GM11168 (cell line): ENCODE data around the gene SND1.

Experiments used
- in situ Hi-C: fragments of 300-500 bp; cut with MboI; formaldehyde crosslinking; loops from one replicate; pipeline ENCODE4 v1.12.0; 2022; ENCODE audit warnings: low sequenced_read_pairs; ENCODE audit not compliant: unreplicated experiment

The SND1 gene

DNA sequence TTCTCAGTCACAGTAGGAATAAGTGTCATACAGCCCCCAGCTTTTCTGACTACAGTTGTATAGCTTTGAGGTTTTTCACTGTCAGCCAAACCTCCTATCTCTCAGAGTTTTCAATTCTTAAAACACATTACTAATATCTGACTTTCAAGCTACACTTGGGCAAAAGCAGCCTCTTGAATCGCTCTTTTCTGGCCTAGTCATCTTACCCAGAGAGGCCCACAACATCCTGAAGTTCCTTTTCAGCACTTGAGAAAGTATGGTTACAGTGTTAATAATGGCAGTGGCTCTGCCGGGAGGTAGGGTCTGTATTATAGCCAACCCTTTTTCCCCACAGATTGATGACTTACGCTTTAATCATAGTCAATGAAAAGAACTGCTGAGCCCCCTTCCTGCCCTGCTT is 198.2 kb downstream of the SND1 start:
- in situ Hi-C loops = no loop called here

- in situ Hi-C loops = no loop called here
These were observed 202.4 kb downstream of the SND1 start for GRCh38 chr7:127854383-127854782.

DNA sequence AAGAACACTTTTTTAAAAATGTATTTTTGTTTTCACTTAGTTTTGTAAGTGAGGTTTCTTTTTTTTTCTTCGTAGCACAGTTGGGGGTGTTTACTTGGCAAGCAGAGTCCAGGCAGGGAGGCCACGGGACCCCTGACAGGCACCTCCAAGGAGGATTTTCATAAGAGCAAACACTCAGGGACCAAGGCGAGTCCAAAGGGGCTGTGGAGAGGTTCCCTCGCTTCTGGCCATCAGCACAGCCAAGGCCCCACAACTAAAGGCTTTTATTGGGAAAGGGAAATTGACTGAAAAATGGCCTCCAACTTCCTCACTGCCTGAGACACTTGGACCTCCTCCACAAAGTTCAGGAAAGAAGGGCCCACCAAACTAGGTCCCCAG is 205.5 kb downstream of the SND1 start:
- in situ Hi-C loops = no loop called here

DNA sequence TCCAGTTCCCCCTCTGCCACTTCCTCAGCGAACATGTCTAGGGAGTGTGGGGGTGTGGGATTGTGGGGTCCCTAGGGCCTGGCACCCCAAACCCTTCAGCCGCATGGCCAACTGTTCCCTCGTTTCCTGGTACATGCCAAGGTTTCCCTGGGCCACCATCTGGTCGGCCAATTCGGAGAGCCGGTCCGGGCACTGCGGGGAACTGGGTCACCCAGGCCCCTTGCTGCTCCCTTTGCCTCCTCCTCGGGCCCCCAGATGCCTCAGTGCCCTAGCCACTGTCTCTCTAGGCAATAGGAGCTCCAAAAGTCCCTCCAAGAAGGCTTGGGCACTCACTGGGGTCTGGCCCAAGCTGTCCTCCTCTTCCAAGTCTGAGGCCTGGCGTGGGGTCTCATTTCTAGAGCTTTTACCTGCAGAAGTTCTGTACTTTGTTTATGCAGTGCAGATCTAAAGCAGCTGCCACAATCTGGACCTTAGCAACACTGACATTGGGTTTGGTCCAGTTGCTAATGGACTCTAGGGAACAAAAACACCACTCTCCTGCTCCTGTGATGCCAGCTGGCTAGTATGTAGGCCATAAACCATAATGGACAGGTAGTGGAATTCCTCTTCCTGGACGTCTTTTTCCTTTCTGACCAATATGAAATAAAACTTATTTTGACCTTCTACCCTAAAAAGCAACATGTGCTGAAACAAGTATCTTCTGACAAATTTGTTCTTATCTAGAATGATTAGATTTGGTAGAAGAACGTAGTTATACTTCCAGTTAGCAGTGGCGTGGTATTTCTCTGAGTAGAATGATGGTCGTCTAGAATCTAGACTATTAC is 206.3 kb downstream of the SND1 start:
- in situ Hi-C loops = no loop called here

GRCh38 chr7:127858915-127859189 is 206.9 kb downstream of the SND1 start:
- in situ Hi-C loops = no loop called here

DNA sequence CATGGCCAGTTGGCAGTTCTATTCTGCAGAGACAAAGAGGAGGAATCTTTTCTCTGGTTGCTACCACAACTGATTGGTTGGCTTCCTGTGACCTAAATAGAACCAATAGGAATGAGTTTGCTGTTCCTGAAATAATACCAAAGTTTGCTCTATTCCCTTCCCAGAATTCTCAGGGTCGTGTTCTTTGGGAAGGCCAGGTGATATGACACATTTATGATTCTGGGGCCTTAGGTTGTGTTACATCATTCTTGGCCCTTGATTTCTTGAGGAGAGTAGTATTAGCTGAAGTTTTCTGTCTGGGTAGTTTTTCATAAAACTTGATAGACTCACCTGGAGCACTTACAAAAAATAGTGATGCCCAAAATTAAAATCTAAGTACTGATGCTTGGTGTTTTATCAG is 207.3 kb downstream of the SND1 start:
- in situ Hi-C loops = no loop called here

GRCh38 chr7:127862525-127862924 is 210.5 kb downstream of the SND1 start:
- in situ Hi-C loops = no loop called here

- in situ Hi-C loops = no loop called here
These were observed 211.1 kb downstream of the SND1 start for GRCh38 chr7:127863082-127863481.

DNA sequence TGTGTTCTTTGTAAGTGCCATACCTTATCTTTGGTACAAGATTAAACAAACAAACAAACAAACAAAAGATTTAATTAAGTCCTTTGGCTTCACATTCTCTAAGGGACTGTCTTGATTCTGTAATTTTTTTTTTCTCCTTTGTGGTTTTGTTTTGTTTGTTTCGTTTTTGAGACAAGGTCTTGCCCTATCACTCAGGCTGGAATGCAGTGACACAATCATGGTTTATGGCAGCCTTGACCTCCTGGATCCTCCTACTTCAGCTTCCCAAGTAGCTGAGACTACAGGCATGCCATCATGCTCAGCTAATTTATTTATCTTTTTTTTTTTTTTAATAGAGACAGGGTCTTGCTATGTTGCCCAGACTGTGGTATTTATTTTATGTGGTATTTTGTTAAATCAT is 213.5 kb downstream of the SND1 start:
- in situ Hi-C loops = no loop called here

- in situ Hi-C loops = no loop called here
These were observed 218.4 kb downstream of the SND1 start for GRCh38 chr7:127870231-127870907.

- in situ Hi-C loops = no loop called here
These were observed 219.2 kb downstream of the SND1 start for GRCh38 chr7:127871226-127871625.

- in situ Hi-C loops = no loop called here
These were observed 220.1 kb downstream of the SND1 start for GRCh38 chr7:127872122-127872521.

- in situ Hi-C loops = no loop called here
These were observed 221.2 kb downstream of the SND1 start for GRCh38 chr7:127873151-127873550.

DNA sequence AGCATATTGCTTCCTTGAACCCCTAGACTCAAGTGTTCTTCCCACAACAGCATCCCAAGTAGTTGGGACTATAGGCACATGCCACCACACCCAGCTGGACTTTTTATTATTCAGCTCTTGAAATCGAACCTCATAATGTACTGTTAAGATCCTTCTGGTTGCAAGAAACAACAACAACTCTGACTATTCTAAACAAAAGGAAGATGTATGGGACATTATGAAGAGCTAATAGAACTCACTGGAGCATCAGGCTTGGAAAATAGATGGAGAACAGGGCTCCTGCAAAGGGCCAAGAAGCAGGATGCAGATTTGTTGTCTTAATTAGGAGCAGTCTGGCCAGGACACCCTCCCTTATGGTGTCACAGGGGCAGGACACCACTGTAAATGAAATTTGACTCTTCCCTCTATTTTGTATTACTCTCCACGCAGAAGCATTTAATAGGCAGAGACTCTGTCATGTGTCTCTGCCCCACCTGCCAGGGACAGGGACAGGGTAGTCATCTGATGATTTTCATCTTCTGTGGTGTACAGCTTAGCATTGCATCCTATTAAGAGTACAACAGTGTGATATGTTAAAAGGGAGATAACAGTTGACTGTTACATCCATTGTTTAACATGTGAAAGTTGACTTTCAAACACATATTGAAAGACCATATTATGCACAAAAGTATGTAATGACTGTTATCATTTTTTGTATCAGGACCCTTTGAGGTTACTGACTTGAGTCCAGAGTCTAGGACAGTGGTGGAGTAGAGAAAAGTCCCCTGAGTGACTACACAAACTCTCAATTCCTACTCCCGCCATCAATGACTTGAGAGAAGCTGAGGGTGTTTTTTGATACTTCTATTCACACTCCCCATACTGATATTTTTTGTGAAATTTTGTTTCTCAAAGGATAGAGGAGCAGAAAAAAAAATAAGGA is 222.0 kb downstream of the SND1 start:
- in situ Hi-C loops = no loop called here

DNA sequence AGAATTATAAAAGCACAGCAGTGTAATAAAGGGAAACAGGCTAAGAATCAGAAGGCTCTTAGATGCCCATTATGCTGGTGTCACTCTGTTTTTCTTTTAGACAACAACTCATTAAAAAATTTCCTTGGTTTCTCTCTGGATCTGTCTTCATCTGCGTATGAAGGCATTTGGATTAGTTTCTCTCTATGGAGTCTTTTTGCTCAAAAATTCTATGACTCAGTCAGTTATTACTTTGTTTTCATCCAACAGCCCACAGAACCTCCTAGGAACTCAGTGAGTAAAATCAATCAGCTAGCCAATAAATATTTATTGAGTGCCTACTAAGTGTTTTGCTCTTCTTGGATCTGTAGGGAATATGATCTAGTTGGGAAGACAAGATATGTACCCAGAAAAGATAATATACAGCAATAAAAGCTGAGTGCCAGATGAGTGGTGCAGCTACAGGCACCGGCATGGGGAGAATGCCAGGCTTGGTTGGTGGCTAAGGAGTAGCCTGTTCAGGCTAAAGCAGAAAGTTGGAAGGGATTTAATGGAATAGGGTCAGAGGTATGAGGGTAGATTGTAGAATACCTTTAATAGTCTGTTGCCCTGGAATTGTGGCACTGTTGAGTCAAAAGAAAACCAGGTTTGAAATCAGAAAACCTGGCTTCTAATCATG is 223.1 kb downstream of the SND1 start:
- in situ Hi-C loops = no loop called here

- in situ Hi-C loops = no loop called here
These were observed 224.4 kb downstream of the SND1 start for GRCh38 chr7:127876393-127876792.

DNA sequence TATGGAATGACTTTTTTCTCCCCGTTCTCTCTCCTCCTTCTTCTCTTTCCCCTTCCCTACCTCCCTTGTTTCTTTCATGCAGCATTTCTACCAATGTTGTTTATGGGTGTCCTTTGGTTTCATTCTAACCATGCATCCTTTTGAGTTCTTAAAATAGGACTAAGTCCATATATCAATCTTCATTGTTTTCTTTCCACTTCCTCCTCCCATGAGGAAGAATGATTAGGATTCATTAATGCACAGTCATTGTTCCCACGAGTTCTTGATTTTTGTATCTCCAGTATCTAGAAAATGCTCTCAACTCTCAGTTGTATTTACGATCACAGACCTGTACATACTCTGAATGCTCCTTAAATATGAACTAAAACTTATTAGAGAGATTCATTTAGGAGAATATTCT is 226.0 kb downstream of the SND1 start:
- in situ Hi-C loops = no loop called here

DNA sequence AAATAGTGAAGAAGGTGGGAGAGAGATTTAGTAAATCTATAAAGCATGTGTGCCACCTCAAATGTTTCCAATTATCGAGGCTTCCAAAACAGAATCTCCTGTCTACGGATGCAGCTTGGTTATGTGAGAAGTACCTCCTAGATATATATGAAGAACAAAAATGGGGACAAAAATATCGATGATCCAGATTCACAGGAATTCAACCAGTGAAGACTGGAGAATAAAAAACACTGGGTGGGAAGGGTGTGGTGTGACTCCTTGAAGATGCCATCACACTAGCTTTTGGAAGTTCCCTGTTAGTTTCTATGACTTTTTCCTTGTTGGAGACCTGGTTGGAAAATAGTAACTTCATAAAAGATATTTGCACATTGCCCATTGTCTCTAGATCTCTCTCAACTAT is 226.8 kb downstream of the SND1 start:
- in situ Hi-C loops = no loop called here

DNA sequence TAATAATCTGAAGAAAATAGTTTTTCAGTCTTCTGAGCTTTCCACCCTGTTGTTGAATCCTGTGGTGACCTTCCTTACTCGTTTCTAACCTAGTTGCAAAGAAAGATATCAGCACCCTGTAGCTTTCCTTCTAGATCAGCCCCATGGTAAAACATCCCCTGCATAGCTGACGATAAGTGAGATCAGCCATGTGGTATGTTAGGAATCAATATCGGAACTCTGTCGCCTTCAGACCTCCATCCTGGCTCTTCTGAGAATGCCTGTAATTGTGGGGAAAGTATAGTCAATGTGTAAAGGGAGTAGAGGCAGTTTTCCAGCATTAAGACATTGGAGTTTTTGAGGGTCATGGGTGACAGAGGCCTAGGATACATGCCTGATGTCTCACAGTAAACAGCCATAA is 227.4 kb downstream of the SND1 start:
- in situ Hi-C loops = no loop called here

DNA sequence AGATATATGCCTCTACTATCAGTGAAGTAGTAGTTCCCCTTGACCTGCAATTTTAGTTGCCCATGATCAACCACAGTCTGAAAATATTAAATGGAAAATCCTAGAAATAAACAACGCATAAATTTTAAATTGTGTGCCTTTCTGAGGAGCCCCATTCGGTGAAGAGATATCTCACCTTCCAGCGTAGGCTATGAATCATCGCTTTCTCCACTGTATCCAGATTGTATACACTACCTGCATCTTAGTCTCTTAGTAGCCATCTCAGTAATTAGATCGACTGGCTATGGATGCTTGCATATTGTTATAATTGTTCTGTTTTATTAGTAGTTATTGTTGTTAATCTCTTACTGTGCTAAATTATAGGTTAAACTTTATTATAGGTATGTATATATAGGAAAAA is 227.9 kb downstream of the SND1 start:
- in situ Hi-C loops = no loop called here

DNA sequence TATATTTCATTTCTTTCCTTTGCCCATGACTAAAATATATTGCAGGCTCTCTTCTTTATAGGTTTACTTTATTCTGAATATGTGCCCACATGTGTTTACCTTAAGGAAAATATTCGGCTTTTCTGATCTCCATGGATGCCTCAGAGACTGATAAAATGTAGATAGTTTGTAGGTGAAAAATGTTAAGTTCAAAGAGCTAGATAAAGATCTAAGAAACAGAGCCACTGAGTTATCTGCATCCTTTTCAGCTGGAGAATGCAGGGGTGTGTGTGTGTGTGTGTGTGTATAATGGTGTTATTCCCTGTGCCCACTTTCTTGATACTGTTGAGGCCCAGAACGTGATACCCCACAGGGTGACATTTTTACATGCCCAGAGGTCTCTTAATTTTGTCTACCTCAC is 228.5 kb downstream of the SND1 start:
- in situ Hi-C loops = no loop called here
